ENCODE data around the gene PIGX.
A peak's percentile ranks its signal among the peaks of the same experiment; 100 is the strongest.

PIGX gene

DNA sequence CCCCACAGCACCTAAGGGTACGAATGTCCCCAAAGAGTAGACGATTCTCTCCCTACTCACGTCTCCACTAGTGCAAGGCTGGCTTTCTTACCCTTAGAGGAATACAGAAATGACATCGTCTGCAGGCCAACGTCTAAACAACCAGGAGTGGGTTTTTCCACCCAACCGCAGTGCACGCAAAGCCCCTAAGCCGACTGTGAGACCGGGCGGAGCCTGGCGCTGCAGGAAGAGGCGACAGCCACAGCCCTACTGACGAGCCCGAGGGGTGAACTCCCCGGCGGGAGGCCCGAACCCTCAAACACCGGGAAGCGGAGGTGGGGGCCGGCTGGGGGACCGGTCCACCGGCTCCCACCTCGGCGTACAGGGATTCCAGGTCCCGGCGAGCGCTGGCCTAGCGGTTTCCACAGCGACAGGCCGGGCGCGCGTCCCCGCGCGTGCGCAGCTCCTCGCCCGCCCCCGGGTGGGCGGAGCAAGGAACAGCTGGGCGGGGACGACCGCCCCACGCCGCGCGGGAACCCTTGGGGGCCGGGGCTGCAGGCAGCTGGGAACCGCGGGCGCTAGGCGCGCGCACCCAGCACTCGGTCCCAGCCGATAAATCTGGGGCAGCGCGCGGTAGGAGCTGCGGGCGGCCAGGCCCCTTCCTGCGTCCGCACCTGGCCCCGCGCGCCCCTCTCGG, at the start of gene PIGX, which contains the start of gene CEP19:
Gene PIGX, plus strand, starts transcription at position 540 of the 676 bp plus-strand sequence.
Gene CEP19, minus strand, starts transcription at position 413 of the 676 bp plus-strand sequence. CDS start 3,593 bp downstream, outside the sequence.
- DNase-seq: peak; percentile 93

DNA sequence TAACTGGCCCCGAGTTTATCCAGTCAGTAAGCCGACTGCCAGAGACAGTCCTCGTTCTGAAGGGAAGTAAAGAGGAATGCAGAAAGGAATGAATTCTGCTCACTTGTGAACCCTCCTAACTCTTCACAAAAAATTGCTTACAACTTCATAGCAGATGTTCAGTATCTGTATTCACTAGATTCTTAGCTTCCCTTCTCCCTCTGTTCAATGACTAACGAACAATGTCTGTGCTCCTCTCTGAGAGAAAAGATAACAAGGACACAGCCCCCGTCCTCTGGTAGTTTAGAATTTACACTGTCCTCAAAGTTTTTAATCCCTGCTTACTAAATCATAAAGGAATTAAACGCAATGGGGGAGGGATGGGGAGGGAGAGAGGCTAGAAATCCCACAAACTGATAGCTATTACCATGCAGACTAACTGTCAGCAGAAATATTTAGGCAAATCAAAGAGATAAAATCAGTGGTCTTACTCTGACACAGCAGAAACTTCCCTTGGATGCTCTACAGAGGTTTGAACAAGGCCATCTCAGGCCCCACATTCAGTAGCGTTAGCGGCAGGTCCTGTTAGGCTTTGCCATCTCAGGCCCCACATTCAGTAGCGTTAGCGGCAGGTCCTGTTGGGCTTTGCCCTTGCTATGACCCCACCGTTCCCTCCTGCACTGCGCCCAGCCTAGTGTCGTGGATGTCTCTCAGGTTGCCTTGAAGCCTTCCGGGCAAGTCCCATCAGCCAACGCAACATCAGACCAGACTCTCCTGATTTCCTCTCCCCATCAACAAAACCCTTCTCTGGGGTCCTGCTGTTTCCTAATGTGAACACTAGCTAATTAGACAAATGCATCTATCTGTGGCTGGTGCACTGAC, 49.2 kb upstream of the PIGX start:
- no peak for DNase-seq

DNA sequence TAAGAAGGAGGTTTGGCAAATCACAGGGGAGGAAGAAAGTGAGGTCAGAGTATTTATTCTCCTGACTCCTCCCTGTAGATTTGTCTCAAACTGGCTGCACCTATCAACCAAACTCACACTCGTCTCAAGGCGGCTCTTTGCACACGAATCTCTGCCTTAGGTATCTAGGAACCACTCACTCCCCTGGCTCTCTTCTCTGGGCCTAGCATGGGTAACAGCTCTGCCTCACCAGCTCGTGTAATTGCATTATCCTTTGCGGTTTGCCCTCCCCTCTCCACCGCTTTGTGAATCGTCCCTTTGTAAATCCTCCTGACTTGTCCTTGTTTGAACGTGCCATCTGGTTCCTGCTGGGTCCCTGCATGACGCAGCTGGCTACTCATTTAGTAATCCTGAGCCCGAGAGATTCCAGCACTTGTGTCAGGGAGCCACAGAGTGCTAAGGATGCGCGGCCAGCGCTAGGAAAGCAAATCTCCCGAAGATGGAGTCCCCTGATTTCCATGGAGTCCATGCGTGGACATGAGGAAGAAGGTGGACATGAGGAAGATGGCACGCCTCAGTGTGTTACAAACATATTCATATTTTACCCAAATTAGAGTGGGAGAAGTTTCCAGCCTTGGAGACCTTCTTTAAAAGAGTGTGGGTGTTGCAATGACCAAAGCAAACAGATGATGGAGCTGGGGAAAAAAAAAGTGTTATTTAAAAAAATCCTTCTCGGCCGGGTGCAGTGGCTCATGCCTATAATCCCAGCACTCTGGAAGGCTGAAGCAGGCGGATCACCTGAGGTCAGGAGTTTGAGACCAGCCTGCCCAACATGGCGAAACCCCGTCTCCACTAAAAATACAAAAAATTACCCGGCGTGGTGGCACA, 45.9 kb upstream of the PIGX start:
- peak; percentile 32 for DNase-seq

DNA sequence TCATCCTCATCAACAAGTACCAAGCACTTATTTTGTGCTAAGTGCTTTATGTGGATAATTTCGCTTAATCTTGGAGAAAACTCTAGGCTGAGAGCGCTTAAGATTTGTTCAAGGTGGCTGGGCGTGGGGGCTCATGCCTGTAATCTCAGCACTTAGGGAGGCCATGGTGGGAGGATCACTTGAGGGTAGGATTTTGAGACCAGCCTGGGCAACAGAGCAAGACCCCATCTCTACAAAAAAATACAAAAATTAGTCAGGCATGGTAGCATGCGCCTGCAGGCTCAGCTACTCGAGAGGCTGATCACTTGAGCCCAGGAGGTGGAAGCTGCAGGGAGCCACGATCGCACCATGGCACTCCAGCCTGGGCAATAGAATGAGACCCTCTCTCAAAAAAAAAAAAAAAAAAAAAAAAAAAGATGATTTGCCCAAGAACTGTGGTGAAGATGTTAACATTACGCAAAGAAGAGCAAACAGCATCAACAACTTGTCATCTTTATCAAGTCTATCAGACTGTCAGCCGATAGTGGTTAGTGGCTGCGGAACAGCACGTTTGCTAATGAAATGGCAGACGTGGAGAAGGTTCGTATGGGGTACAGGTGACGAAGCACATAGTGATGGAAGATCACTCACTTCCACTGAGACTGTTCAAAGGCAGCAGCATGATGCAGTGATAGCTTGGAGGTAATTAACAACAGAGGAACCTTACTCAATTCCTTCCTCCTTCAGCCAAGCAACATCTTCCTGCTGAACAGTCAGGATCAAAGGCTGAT, 44.9 kb upstream of the PIGX start:
- no peak for DNase-seq

DNA sequence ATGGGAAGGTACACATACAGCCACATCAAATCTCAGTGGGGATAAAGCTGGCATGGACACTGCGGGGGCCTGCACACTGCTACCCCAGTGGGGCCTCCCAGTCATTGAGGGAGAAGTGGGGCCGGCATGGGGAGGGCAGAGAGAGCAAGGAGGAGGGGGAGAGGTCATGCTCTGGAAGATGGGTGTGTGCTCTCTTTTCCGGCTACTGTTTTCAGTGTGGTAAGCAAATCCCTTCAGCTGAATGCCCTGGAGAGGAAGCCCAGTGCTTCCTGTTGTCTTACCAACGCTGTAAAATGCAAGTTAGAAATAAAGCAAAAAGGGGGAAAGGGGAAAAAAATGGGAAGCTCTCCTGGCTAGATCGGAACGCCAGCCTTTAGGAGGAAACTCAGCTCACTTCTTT, 41.8 kb upstream of the PIGX start:
- peak; percentile 34 for DNase-seq

DNA sequence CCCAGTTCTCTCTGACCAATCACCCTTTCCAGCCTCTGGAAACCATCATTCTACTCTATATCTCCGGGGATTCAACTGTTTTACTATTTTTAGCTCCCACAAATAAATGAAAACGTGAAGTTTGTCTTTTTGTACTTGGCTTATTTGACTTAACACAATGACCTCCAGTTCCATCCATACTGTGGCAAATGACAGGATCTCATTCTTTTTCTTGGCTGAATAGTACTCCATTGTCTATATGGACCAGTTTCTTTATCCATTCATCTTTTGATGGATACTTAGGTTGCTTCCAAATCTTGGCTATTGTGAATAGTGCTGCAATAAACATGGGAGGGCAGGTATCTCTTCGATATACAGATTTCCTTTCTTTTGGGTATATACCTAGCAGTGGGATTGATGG, 38.5 kb upstream of the PIGX start:
- DNase-seq: no peak

DNA sequence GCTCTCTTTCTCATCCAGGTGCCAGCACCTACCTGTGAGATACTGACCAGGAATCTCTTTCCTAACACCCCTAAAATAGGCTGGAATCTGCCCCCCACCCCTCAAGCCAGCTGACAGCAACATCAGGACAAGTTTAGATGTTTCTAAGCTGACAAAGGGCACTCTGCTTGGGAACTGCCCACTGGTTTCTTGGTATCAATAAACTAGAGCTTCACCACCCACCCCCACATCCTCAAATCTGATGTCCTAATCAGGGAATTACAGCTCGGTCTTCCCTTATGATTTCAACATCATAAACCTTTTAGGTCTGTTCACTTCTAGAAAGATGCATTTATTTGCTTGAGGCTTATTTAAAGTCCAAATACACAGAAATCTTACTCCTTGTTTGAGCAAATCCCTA, 34.8 kb upstream of the PIGX start:
- peak; percentile 52 for DNase-seq

DNA sequence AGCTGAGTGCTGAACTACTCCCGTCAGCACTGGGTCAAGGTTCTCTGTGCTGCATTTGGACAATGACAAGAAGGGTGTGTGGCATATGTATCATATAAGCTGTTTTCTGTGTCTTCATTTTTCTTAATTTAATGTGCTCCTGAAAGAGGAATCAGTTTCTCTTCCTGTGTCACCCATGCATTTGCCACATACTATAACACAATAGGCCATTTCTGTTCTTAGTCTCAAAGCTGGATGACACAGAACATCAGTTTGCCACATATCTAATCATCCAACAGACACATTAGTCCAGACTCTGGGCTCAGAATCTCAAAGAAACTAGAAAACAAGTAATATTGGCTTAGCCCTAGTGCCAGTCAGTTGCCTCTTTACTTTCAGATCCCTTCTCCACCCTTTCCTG, 34.2 kb upstream of the PIGX start:
- peak; percentile 60 for DNase-seq

DNA sequence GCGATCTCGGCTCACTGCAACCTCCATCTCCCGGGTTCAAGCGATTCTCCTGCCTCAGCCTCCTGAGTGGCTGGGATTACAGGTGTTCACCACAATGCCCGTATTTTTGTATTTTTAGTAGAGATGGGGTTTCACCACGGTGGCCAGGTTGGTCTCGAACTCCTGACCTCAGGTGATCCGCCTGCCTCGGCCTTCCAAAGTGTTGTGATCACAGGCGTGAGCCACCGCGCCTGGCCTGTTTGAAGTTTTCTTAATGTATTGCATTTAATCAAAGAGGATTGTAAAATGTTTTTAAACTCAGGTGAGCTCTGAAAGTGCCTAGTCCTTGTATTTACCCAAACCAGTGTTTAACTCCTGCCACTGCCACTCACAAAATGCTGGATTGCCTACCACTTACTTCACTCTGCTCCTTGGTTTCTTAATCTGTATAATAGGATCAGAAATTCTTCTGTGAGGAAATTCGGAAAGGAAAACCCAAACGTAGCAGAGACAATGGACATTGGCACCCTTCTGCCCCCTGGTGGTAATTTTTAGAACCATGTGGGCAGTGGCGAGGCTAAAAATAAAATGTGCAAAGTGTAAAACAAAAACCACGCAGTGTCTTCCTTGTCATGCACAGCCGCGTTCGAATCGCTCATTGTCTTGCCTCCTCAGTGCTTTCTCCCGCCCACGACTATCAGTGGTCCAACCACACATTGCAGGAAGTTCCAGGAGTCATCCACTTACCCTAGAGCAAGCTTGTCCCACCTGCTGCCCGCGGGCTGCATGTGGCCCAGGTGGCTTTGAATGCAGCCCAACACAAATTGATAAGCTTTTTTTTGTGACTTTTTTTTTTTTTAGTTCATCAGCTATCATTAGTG, 27.4 kb upstream of the PIGX start:
- DNase-seq: peak; percentile 89

DNA sequence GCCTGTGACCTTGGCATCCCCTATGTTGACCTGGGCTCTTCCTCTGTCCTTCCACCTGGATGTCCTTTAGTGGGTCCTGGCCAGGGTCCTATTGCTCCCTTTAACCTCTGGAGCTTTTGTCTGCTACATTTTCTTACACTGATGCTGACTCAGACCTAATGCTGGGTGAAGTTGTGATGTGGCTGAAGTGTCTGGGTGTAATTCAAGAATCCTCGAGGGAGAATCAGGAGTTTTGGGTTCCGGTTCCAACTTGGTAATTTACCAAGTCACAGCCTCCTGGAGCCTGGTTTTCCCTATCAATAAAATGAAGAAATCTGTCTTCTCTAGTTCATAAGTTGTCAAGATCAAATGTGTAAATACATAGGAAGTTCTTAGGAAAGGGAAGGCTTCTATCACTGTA, 25.7 kb upstream of the PIGX start:
- DNase-seq: no peak

DNA sequence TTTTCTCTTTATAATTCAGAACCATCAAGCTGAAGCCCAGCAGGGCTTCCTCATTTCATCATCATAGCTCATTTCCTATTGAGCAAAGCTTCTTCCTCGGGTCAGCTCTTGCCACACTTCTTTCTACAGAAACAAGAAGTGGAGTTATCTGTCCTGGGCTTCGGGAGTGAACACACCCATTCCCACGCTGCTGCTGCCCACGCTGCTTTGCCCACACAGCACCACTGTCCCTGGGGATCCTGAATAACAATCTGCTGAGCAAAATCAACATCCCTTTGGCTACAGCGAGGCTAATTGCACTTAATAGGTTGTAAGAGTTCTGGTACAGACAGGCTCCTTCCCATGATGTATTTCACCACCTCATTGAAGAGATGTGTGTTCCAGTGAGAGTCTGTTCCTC, 23.8 kb upstream of the PIGX start:
- peak; percentile 96 for DNase-seq

DNA sequence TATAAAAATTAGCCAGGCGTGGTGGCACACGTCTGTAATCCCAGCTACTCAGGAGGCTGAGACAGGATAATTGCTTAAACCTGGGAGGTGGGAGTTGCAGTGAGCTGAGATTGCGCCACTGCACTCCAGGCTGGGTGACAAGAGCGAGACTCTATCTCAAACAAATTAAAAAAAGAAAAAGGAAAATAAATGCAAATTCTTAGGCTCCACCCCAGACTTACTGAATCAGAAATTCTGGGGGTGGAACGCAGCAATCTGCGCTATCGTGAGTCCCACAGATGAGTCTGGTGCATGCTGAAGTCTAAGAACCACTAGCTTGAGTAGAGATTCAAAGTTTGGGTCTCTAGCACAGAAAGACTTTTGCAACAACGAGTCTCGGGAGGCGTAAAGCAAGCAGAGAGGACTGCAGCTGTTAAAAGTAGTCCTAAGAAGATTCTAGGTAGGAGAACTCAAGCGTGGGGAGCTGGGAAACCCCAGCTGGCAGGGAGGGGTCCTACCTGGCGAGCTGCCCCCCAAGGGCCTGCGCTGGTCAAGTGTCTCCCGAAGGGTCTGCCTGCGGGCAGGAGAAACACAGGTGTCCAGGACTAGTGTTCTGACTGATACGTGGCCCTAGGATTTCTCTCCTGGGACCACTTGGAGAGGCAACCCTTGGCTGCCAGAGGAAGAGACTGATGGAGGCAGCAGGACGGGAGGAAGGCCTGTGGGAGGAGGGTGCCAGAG, 22.1 kb upstream of the PIGX start:
- peak; percentile 54 for DNase-seq

DNA sequence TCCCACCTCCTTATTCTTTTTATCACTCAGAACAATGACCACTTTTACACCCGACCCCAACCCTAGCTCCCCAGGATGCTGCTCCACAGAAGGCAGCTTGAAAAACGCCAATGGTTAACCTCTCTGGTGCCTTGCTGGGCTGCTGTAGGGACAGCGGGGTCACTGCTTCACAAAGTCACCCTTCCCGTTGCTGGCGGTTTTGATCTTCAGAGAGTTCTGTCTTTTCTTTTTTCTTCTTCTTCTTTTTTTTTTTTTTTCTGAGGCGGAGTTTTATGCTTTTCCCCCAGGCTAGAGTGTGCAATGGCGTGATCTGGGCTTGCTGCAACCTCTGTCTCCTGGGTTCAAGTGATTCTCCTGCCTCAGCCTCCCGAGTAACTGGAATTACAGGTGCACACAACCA, 20.8 kb upstream of the PIGX start:
- DNase-seq: peak; percentile 50

DNA sequence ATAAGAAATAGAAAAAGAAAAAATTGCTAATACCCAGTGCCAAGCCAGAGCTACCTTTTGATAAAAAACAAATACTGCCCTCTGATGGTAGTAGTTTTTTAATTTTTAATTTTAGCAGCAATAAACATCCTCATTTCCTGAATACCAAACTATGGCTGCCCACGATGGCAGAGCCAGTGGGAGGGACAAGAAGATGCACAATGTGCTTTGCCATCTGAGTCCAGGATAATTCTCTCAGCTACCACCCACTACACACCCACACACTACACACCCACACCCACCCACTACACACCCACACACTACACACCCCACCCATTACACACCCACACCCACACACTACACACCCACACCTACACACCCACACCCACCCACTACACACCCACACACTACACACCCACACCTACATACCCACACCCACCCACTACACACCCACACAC, 18.0 kb upstream of the PIGX start:
- DNase-seq: peak; percentile 39

DNA sequence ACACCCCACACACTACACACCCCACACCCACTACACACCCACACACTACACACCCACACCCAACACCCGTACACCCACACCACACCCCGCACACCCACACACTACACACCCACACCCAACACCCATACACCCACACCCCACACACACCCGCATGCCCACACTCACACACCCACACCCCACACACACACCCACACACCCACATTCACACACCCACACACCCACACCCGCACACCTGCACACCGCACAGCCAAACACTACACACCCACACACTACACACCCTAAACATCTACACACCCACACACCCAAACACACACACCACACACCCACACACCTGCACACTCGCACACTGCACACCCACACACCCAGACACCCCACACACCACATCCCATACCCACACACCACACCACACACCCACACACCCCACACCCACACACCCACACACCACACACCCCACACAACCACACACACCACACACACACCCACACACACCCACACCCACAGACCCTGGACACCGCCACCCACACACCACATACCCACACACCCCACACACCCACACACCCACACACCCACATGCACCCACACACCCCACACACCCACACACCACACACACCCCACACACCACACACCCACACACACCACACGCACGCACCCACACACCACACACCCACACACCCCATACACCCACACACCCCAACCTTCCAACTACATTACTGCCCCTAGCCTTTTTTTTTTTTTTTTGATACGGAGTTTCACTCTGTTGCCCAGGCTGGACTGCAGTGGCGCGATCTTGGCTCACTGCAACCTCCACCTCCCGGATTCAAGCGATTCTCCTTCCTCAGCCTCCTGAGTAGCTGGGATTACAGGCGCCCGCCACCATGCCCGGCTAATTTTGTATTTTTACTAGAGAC, 17.0 kb upstream of the PIGX start:
- no peak for DNase-seq

DNA sequence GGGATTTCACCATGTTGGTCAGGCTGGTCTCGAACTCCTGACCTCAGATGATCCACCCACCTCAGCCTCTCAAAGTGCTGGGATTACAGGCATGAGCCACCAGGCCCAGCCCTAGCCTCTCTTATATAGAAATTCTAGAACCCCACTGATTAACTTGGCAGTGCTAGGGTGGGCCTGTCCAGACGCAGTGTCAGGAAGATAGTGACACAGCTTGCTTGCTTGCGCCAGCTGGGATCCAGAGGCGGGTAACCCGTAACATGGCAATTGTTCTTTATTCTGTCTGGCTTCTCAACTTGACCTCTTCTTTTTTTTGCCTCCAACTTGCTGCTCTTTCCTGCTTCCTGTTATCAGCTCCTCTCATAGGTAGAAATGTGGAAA, 16.3 kb upstream of the PIGX start:
- DNase-seq: no peak

DNA sequence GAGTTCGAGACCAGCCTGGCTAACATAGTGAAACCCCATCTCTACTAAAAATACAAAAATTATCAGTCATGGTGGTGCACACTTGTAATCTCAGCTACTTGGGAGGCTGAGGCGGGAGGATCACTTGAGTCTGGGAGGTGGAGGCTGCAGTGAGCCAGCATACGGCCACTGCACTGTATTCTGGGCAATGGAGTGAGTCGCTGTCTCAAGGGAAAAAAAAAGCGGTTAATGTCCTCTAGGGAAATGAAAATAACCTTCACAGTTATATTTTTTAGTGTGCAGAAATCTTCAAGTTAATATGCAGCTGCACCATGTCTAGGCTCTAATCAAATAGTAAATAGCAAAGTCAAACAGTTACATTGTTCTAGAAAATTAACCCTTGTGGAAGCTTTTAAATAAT, 14.9 kb upstream of the PIGX start:
- no peak for DNase-seq

DNA sequence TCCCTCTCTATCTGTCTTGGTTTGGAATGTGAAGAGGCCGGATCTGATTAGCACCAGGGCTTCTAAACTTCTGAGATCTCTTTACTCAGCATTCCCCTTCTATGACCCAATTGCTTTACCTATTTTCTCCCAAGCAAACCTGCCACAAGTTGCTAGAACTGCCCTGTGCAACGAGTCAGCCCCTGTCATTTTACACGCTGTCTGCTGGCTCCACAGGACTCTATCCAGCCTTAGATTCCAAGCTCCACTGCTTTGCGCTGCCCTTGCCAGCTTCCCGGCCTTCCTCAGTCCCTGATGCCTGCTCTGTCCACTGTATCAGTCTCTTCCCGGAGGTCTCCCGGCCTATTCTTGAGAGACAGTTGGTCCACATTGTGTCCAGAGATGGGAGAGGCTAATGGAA, 12.4 kb upstream of the PIGX start:
- no peak for DNase-seq

DNA sequence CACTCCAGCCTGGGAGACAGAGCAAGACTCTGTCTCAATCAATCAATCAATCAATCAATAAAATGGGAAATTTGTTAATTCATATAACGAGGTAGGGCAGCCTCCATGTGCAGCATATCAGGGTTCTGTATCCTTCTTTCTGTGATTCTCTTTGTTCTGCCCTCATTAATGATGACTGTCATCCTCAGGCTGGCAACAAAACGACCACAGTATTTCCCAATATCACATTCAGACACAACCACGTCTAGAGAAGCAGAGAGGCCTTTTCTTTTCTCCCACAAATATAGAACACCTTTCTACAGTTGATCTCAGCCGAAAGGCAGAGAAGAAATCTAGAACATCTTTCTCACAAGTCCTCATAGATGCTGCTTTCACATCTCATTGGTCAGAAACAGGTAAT, 11.4 kb upstream of the PIGX start:
- DNase-seq: no peak

DNA sequence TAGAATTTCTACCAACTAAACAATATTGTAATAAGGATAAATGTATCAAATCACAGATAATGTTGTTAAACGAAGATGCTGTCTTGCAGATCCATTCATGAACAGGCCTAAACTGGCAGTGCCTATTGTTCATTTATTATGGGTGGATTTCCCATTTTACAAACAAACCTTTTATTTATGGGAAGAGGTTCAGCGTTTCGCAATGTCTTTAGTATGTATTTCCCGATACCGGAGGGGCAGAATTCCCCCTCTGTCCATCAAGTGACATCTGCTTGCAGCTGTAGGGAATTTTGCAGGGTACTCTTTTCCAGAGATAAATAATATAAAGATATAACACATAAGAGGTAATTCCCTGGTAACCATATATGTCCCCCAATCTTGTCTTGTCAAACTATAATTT, 5.8 kb upstream of the PIGX start:
- peak; percentile 77 for DNase-seq
